Endothelial cell of umbilical vein (primary cell): ENCODE results near the gene THEM4. TPM values are rescaled to one million over a fixed set of nuclear protein-coding genes. Genes with fewer than 3 reads are reported as not detected.

Experiments used
- BruUV-seq: library from RNA; stranded (reverse); fragments of 400-500 nt; replicated peaks from 2 replicates; lab custom pipeline; 2021; lab: Mats Ljungman, UMichigan
- CTCF ChIA-PET: fragments of 300-600, 350-600 bp; sonication (Branson Sonifier 250); formaldehyde crosslinking; loops from one replicate; lab custom pipeline; 2021; ENCODE audit warnings: antibody characterized with exemption, inconsistent platforms; lab: Charles Lee
- POLR2A ChIA-PET: fragments of 300-600, 350-600 bp; sonication (Branson Sonifier 250); formaldehyde crosslinking; loops from one replicate; lab custom pipeline; 2021; ENCODE audit warnings: antibody characterized with exemption, inconsistent platforms; lab: Charles Lee
- DNase-seq: peaks from one replicate; pipeline ENCODE4 v3.0.0-alpha.2; 2011; ENCODE audit warnings: low read depth, low spot score
- FAIRE-seq: peaks from 2 replicates; lab custom pipeline; 2011; peaks lifted over from hg19 to GRCh38; lab: Jason Lieb, UNC
- H2AFZ ChIP-seq: 2 replicates; pipeline ENCODE4 v1.6.0; 2012; ENCODE audit warnings: low read depth, low read length, control low read depth, inconsistent platforms
- H3K27ac ChIP-seq: 2 replicates; pipeline ENCODE4 v1.5.1; 2011; ENCODE audit warnings: low read depth, mild to moderate bottlenecking, control low read depth, low read length, moderate library complexity; ENCODE audit not compliant: insufficient read depth
- H3K27me3 ChIP-seq, 2 experiments: 2 replicates each; pipeline versions ENCODE4 v1.6.0 to v1.6.1; 2011; ENCODE audit warnings: low read length in 2 of 2, mixed read lengths in 1 of 2; ENCODE audit not compliant: control insufficient read depth in 2 of 2, insufficient read depth in 2 of 2
- H3K36me3 ChIP-seq, 2 experiments: 2 replicates in 1 of 2; 3 replicates in 1 of 2; pipeline ENCODE4 v1.5.1; 2011; ENCODE audit warnings: low read length in 2 of 2, mild to moderate bottlenecking in 1 of 2, moderate library complexity in 1 of 2; ENCODE audit not compliant: control insufficient read depth in 2 of 2, insufficient read depth in 2 of 2; ENCODE audit errors: extremely low read depth in 1 of 2
- H3K4me1 ChIP-seq: 3 replicates; pipeline ENCODE4 v1.5.1; 2011; ENCODE audit warnings: mild to moderate bottlenecking, low read length; ENCODE audit not compliant: control insufficient read depth, insufficient read depth; ENCODE audit errors: extremely low read depth
- H3K4me2 ChIP-seq: 2 replicates; pipeline ENCODE4 v1.6.1; 2011; ENCODE audit warnings: low read length, control low read depth, mixed read lengths; ENCODE audit not compliant: insufficient read depth
- H3K4me3 ChIP-seq, 3 experiments: fragments of 200-600 bp in 1 of 3; sonication (generic), shearing (Covaris generic) in 1 of 3; replicated peaks in 1 of 3; 2 replicates each; pipeline ENCODE4 v1.5.1; 2011 to 2016; ENCODE audit warnings: control low read depth in 3 of 3, low read length in 3 of 3, mild to moderate bottlenecking in 2 of 3, inconsistent platforms in 1 of 3, low read depth in 1 of 3, moderate library complexity in 1 of 3; ENCODE audit not compliant: insufficient read depth in 1 of 3
- H3K79me2 ChIP-seq: 2 replicates; pipeline ENCODE4 v1.6.0; 2012; ENCODE audit warnings: low read length, inconsistent platforms; ENCODE audit not compliant: control insufficient read depth, insufficient read depth
- H3K9ac ChIP-seq: replicated peaks from 2 replicates; pipeline ENCODE3; 2011; ENCODE audit warnings: low read length, control low read depth; ENCODE audit not compliant: insufficient read depth; ENCODE audit errors: extremely low read depth
- H3K9me1 ChIP-seq: replicated peaks from 3 replicates; pipeline ENCODE4 v1.6.0; 2011; ENCODE audit warnings: mild to moderate bottlenecking, low read length; ENCODE audit not compliant: control insufficient read depth, insufficient read depth; ENCODE audit errors: extremely low read depth
- H3K9me3 ChIP-seq: replicated peaks from 2 replicates; pipeline ENCODE4 v1.5.1; 2012; ENCODE audit warnings: low read length, inconsistent platforms; ENCODE audit not compliant: control insufficient read depth, insufficient read depth
- H4K20me1 ChIP-seq: replicated peaks from 2 replicates; pipeline ENCODE3; 2011; ENCODE audit warnings: mild to moderate bottlenecking, low read length; ENCODE audit not compliant: control insufficient read depth, insufficient read depth; ENCODE audit errors: extremely low read depth
- CTCF ChIP-seq, 2 donors: IDR thresholded peaks; 1 replicate in 1 of 2; 2 replicates in 1 of 2; pipeline ENCODE4 v1.5.1; 2011; ENCODE audit warnings: low read length in 2 of 2, mild to moderate bottlenecking in 2 of 2, moderate library complexity in 2 of 2, control low read depth in 1 of 2, inconsistent platforms in 1 of 2, low read depth in 1 of 2; ENCODE audit not compliant: insufficient read depth in 1 of 2; ENCODE audit errors: extremely low read depth in 1 of 2
- EZH2 ChIP-seq: IDR thresholded peaks from 2 replicates; pipeline ENCODE4 v1.6.1; 2012; ENCODE audit warnings: borderline replicate concordance, low read depth, mild to moderate bottlenecking, moderate library complexity, low read length, inconsistent platforms; ENCODE audit not compliant: severe bottlenecking
- FOS ChIP-seq: IDR thresholded peaks from 2 replicates; pipeline ENCODE4 v1.6.1; 2011; ENCODE audit warnings: mild to moderate bottlenecking, low read length, moderate library complexity, borderline replicate concordance; ENCODE audit not compliant: insufficient read depth
- GATA2 ChIP-seq: IDR thresholded peaks from 2 replicates; pipeline ENCODE4 v1.7.0; 2011; ENCODE audit warnings: low read depth, mild to moderate bottlenecking, moderate library complexity, mixed read lengths, low read length; ENCODE audit not compliant: insufficient read length, insufficient read depth
- JUN ChIP-seq: IDR thresholded peaks from 2 replicates; pipeline ENCODE4 v1.6.1; 2011; ENCODE audit warnings: borderline replicate concordance, low read depth; ENCODE audit not compliant: insufficient read length, insufficient read depth
- MAX ChIP-seq: IDR thresholded peaks from 2 replicates; pipeline ENCODE4 v1.6.1; 2011; ENCODE audit not compliant: insufficient read depth, insufficient read length
- MYC ChIP-seq: IDR thresholded peaks from one replicate; pipeline ENCODE4 v1.6.1; 2011; ENCODE audit warnings: mild to moderate bottlenecking, low read depth, low read length
- POLR2A ChIP-seq: IDR thresholded peaks from 2 replicates; pipeline ENCODE4 v1.6.1; 2012; ENCODE audit warnings: low read depth, mild to moderate bottlenecking, control low read depth, low read length
- POLR2AphosphoS5 ChIP-seq: IDR thresholded peaks from 2 replicates; pipeline ENCODE4 v1.6.1; 2012; ENCODE audit warnings: low read depth, mild to moderate bottlenecking, control low read depth, low read length, moderate library complexity; ENCODE audit not compliant: insufficient read depth
- dilution Hi-C: fragments of 300-500 bp; cut with MboI; formaldehyde crosslinking; loops from one replicate; pipeline ENCODE4 v1.15.0; 2019; ENCODE audit warnings: low sequenced_read_pairs; ENCODE audit not compliant: extremely low pct_ligation_motif_present
- intact Hi-C: fragments of 100-400 bp; cut with micrococcal nuclease; formaldehyde crosslinking; loops from one replicate; pipeline ENCODE4 v1.10.0; 2022
- polyA plus RNA-seq, 4 experiments: library from polyadenylated mRNA; depleted of rRNA in 3 of 4; stranded (reverse) in 3 of 4; unstranded in 1 of 4; fragments of >200 nt; gene quantifications; 2 replicates each; pipeline versions ENCODE4 v1.2.1 to v1.2.3, GENCODE V29; 2011 to 2012; ENCODE audit warnings: missing spikeins in 1 of 4
- total RNA-seq: library from RNA; stranded (reverse); gene quantifications from 2 replicates; pipeline ENCODE4 v1.2.3, GENCODE V29; 2021

Gene THEM4
- total and polyA plus RNA-seq, 2 donors (not counting 3 experiments of a cell fraction or from before 2014, with no cell fraction given): 22.3 to 24.9 TPM

GRCh38 chr1:151953409-151954094 is 44.2 kb upstream of the THEM4 start:
- no peaks in the 10 kb centered on the region for H3K9me1 ChIP-seq
- DNase-seq: no peak
- no peaks in the 10 kb centered on the region for H4K20me1 ChIP-seq
- no peaks in the 10 kb centered on the region for H3K79me2 ChIP-seq
- no peak for FAIRE-seq
- H2AFZ ChIP-seq: no peak overlapping the region
- H3K4me2 ChIP-seq: no peak overlapping the region
- ChIA-PET CTCF (interaction anchor here (0.6 to 1.5 kb wide), 5 partner anchors 7 to 47 kb away, joined by 3 to 9 read pairs (median 6); no protein-coding TSS in a partner anchor), POLR2A (no interaction called here)
- no peaks in the 10 kb centered on the region for H3K9me3 ChIP-seq
- no peaks in the 10 kb centered on the region for H3K36me3 ChIP-seq
- no peak overlapping the region for H3K27ac ChIP-seq
- TF ChIP-seq CTCF (IDR thresholded peaks at IDR 0.05; ENCODE audit: extremely low read depth in 1 of 2, insufficient read depth in 1 of 2, low read depth in 1 of 2, low read length in 2 of 2) (no peak), POLR2A (no peak), JUN (no peak), GATA2 (no peak), POLR2AphosphoS5 (no peak), MYC (no peak), FOS (no peak), EZH2 (no peak), MAX (no peak)
- no peaks in the 10 kb centered on the region for H3K27me3 ChIP-seq
- dilution Hi-C loops (no loop called here), intact Hi-C loops (no loop called here)
- no peak overlapping the region for H3K4me3 ChIP-seq
- no peaks in the 10 kb centered on the region for H3K4me1 ChIP-seq
- BruUV-seq: no TSS peak
- no peak overlapping the region for H3K9ac ChIP-seq
